GM19351 (cell line): ENCODE results near the gene SMNDC1.
A peak's percentile ranks its signal among the peaks of the same experiment; 100 is the strongest.
"Not testable (repeated sequence)": the region's sequence is repeated elsewhere in the genome, so short reads cannot be mapped to it uniquely, and the experiment has no call there.

Source experiments
- ATAC-seq: cut with Tn5 transposase; IDR thresholded peaks from one replicate; pipeline ENCODE4 v1.9.1; 2021; ENCODE audit warnings: mild to moderate bottlenecking, moderate library complexity; ENCODE audit not compliant: unreplicated experiment

SMNDC1 gene

DNA sequence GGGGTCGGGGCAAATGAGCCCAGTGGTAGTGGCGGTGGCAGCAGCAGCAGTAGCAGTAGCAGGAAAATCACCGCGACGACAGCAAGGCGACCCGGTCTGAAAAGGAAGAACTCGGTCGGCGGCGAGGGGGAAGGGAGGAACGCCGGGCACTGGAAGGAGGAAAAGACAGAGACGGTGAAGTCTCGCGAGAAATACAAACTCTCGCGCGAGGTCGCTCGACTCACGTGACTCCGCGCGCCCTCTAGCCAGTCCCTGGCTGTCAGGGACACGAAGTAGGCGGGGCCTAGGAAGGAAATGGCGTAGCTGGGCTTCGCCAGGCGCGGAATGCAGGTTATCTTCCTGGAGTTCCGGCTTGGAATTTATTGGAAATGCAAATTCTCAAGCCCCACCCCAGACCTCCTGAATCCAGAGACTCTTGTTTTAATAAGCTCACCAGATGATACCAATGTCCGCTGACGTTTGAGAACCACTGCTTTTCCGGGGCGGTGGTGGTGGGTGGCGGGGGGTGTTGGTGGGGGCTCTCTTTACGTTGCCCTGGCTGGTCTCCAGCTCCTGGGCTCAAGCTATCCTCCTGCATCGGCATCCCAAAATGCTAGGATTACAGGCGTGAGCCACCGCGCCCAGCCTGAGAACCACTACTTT, at the start of gene SMNDC1:
SMNDC1 (minus strand) TSS at position 141 of the 642 bp plus-strand sequence. CDS start 1,333 bp downstream, outside the sequence.
- ATAC-seq = peak; percentile 84

DNA sequence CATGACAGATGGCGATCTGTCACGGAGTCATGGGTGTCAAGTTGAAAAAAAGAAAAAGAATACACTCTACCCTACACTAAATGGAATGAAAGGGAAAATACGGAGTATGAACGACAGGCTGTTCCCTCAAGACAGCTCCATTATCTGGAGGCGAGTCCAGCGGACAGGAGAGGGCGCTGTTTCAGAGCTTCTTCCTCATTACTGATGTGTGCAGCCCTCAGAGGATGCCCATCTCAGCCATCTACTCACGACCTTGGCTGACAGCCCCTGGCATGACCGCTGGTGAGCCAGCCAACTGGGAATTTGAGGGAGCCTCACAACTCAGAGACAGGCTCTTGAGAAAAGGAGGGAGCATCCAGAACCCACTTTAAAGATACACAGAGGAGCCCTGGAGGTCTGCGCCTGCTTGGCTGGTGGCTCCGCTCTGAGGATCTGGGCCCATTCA, 49.6 kb upstream of the SMNDC1 start:
- ATAC-seq = peak; percentile 23

DNA sequence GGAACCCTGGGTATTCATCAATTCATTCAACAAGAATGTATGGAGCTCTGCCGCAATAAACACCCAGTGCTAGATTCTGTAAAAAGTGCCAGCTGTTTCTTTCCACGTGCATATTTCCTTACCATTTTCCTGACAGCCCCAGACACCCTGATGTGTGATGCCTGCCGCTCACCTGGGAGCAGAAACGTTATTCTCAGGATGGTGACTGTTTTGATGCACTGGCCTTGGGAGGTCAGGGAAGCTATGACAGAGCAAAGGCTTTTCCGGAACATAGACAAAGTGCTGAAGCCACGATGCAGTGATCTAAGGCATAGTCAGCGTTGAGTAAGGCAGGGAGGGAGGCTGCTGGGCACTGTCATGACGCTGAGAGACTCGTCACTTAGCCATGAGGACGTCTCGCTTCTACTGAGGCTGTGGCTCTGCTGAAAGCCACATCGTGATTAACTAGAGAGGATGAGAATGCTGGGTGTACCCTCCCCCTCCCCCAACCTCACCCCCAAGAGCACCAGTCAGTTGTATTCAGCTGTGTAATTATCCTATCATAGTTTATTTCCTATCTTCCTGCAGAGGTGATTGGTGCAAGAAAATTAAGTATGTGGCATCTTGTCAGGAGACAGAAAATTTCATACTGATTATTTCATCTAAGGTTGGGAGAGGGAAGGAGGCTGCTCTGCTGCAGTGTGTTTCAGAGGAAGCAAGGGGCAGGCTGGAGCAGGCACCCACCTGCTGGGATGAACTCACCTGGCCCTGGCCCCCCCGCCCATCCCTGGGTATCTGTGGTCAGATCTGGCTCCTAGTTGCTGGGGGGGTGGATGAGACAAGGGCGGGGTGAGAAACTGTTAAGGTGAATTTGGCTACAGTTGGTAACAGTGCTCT, 48.8 kb upstream of the SMNDC1 start:
- ATAC-seq = no peak

DNA sequence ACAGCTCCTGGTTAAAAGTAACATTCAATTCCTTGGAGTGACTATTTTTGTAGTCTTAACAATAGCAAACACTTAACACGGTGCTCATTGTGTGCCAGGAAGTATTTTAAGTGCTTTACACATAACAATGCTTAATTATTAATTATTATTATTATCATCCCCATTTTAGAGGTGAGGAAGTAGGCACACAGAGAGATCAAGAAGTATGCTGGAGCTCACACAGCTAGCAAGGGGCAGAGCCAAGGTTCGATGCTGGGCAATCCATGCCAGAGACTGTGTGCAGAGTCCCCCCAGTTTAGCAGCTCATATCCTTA, 48.2 kb upstream of the SMNDC1 start:
- ATAC-seq = no peak

DNA sequence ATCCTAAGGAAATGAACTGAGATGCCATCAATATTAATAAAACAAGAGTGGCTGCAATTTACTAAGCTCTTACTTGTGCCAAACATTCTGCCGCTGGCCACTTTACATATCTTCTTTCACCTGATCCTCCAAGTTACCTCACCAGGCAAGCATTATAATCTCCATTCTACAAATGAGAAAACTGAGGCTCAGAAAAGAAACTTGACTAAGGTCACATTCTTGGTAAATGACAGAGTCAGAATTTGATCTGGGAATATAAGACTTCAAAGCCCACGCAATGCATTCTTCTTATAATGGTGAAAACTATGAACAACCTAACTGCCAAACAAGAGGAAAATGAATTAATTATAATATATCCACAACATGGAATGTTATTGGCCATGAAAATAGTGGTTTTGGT, 46.1 kb upstream of the SMNDC1 start:
- ATAC-seq = no peak

DNA sequence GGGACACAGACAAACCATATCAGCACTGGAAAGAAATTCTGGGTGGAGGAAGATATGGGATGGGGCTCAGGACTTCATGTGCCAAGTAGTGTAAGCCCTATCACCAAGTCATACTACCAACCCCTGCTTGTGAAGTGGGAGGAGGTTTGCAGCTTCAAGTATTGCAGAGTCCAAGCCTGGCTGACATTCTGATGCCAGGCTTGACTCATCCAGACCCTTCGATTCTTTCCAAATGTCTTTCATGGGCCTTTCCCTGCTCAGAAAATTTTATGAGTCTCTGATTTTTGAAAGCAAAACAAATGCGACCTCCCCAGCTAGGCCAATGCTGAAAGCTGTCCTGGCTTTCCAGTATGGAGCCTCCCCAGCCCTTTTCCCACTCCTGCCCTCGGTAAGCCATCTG, 45.1 kb upstream of the SMNDC1 start:
- ATAC-seq = no peak

DNA sequence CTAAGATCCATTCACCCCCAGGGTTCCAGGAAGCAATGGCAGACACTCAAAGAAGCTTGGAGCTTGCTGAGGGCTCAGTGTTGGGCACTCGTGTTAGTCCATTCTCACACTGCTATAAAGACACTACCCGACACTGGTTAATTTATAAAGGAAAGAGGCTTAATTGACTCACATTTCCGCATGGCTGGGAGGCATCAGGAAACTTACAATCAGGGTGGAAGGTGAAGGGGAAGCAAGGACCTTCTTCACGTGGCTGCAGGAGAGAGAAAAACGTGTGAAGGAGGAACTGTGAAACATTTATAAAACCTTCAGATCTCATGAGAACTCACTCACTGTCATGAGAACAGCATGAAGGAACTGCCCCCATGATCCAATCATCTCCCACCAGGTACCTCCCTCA, 44.7 kb upstream of the SMNDC1 start:
- no peak for ATAC-seq

DNA sequence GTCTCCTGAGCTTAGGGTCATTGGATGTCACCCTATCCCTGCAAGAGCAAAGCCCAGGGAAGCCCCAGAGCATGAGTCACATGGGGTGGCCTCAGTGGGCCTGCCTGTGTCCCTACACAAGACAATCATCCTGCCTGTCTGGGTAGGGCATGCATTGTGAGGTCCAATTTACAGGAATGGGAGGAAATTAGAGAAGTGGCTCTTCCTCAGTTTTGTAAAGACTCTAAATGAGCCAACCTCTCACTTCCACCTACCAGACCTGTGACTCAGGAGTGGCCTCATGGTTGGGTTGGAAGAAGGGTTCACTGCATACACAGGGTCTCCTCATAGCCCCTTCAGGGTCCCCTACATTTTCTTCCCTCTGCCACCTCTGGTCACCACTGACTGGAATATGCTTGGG, 43.6 kb upstream of the SMNDC1 start:
- ATAC-seq = no peak

DNA sequence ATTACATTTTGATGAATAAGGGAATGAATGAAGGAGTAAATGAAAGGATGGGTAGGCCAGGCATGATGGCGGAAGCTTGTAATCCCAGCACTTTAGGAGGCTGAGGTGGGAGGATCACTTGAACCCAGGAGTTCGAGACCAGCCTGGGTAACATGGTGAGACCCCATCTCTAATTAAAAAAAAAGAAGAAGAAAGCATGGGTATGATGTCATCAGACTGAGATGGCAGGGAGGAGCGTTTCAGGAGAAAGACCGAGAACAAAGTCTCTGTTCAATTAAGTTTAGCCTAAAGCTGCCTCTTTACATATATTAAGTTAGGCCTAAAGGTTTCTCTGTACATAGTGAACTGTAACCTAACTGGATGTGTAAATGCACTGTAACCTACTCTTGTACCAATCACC, 42.2 kb upstream of the SMNDC1 start:
- ATAC-seq = no peak

DNA sequence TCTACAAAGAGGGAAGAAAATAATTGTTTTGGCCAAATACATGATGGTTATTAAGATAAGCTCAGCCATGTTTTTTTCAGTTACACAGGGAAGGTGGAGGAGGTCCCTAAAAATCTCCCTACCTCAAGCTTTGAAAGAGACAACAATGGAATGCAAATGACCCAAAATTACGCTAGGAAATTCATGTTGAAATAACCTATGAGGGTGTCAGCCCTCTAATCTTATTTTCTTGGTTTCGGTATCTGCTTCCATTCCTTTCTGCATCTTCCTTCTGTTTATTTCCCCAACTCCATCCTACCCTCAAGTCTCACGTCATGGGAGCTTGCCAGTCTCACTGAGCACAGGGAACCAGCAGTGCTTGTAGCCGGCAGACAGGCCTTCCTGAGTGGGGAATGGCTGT, 40.6 kb upstream of the SMNDC1 start:
- no peak for ATAC-seq

DNA sequence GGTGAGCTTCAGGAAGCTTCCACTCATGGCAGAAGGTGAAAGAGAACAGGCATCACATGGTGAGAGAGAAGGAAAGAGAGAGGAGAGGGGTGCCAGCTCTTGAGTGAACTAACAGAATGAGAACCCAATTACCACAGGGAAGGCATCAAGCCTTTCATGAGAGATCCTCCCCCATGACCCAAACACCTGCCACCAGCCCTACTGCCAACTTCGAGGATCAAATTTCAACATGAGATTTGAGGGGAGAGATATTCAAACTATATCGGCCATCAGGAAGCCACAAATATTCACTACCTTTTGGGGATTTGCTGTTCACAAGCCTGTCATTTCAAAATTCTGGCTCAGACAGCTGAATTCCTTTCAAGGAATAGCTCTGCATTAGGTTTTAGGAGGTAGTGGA, 39.9 kb upstream of the SMNDC1 start:
- no peak for ATAC-seq

DNA sequence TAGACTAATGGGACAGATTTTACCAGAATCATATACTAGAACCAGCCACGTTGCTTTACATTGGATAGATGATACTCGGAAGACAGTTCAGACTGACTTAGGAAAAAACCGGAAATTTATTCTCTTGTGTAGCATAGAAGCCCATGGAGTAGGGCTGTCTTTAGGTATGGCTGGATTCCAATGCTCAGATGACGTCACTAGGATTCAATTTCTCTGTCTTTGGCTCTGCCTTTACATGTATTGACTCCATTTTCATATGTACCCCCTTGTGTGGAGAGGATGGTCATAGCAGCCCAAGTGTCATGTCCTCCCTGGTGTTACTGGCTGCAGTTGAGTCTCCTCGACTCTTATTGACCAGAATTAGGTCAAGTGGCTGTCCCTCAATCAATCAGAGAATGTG, 39.2 kb upstream of the SMNDC1 start:
- no peak for ATAC-seq

DNA sequence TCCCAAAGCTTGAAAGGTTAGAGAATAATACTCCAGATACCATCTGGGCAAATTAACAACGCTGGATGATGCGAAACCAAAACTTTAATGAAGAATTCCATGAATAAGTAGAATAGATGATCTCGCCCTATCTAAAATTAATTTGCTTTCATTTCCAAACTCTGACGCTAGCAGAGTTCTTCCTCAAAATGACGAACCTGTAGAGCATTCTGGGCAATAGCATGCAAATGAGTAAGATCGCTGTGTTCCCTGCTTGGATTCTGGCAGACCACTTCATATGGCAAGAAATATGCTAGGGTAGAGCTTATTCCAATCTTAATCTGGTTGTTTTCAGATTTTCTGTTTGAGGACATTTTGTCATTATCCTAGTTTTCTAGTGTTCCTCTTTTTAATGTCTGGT, 36.1 kb upstream of the SMNDC1 start:
- no peak for ATAC-seq

DNA sequence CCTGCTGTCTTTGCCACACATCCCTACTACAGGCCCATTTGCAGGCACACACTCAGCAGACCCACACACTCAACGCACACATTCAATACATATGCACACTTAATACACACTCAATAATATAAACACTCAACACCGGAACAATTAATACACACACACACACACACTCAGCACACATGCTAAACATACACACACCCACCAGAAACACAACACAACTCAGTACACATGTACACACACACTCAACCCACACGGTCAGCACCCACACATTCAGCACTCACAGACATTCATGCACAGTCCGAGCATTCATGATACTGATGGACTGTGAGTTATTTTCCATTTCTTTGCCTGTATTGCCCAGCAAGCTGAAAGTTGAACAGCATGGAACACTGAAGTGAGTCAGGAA, 35.4 kb upstream of the SMNDC1 start:
- ATAC-seq = no peak

DNA sequence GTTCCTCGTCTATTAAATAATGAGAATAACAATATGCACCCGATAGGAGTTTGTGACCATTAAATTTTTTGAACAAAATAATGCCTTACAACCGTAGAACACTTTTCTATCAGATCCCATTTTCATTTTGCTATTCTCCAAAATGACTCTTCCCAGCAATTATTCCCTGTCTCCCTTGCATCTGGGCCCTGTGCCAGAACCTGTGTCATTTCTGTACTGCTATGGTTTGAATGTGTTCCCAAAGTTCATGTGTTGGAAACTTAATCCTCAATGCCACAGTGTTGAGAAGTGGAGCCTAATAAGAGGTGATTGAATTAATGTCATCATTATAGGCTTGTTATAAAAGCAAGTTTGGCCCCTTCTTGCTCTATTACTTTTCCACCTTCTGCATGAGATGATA, 33.2 kb upstream of the SMNDC1 start:
- ATAC-seq = no peak

DNA sequence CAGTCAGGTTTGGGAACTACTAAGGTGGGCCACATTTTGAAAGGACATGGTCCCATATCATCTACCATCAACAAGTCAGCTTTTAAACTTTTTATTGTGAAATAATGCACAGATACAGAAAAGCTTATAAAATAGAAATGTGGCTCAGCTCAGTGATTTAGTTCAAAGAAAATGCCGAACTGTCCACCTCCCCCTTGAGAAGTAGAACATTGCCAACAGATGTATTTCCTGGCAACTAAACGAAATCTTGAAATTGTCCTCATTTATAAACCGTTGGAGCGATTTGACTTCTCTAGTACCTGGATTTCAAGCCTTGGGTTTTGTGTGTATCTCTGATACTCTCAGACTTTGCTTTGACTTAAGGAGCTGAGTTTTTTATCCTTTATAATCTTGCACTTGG, 32.7 kb upstream of the SMNDC1 start:
- no peak for ATAC-seq

DNA sequence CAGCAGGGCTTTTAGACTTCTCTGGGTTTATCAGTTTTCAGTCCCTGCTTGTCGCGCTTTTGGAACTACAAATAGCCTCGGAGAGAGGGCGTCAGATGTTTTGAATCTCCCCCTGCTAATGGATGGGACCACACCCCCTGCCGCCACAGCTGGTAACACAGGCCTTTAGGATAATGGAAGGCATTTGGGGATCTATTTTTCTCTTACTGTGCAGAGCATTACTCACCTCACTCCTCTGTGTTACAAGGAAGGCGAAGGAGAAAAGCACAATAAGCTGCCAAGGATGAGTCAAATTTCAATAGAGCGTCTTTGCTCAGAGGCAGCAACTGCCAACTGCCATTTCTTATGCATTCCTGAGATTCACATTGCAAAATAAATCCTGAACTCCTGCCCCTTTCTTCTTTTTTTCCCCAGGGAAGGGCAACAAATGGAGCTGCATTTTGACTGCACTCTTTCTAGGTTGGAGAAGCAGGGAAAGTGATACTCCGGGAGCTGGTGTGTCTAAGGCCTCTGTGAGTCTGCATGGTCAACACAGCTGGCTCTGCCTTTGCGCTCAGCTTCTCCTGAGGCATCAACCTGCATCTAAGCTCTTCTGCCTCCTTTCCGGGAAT, 31.5 kb upstream of the SMNDC1 start:
- ATAC-seq = no peak

DNA sequence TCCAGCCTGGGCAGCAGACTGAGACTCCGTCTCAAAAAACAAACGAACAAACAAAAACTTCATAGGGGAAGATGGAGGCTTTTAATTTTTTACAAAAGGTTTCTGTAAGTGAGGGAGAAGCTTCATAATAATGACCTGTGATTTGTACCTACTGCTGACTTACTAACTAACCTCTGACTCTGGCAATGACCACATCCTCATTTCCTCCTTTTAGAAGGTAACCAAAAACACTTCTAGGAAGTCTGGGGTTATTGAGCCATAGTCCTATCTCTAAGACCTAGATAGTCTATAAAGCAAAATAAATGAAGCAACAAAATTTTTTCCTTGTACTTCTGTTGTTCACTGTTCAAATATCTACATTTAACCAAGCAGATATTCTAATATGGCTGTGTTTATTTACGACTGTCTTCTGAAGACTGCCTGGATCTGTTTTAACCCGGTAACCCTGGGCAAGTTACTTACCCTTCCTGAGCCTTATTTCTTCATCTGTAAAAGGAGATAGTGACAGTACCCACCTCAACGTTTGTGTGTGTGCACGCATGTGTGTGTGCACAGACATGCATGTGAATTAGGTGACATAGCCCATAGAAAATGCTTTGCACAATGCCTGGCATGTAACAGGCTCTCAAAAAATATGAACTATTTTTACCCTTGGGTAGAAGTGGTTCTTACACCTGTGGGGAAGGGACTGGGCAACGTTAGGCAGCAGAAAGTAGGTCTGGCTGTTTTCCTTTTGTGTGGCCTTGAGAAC, 30.8 kb upstream of the SMNDC1 start:
- ATAC-seq = peak; percentile 48

DNA sequence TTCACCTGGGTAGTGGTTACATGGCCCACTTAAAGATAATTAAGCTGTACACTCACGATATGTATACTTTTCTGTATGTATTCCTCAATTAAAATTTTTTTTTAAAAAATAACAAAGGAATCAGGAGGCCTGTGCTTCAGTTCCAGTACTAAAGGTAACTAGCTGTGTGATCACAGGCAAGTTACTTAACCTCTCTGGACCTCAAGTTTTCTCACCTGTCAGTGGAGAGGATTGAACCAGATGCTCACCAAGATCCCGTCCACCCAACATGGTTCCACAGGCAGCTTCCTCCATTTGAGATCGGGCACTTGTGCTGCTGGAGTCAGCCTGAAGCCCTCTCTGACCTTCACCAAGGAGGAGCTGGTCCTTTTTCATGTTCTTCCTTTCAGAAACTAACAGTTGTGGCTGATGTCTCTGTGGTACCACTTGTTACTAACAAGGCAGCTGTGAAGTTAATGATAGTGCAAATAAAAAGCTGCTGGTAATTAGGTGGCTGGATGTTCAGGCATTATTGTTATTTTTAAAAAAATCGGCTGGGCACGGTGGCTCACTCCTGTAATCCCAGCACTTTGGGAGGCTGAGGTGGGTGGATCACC, 29.4 kb upstream of the SMNDC1 start:
- ATAC-seq = no peak

DNA sequence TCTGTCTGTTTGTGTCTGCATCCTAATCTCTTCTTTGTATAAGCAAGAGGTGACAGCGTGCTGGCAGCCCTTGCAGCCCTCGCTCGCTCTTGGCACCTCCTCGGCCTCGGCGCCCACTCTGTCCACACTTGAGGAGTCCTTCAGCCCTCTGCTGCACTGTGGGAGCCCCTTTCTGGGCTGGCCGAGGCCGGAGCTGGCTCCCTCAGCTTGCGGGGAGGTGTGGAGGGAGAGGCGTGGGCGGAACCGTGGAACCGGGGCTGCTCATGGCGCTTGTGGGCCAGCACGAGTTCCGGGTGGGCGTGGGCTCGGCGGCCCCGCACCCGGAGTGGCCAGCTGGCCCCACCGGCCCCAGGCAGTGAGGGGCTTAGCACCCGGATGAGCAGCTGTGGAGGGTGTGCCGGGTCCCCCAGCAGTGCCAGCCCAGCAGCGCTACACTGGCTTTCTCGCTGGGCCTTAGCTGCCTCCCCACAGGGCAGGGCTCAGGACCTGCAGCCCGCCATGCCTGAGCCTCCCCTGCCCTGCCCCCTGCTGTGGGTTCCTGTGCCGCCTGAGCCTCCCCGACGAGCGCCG, 26.6 kb upstream of the SMNDC1 start:
- not testable (repeated sequence) for ATAC-seq

DNA sequence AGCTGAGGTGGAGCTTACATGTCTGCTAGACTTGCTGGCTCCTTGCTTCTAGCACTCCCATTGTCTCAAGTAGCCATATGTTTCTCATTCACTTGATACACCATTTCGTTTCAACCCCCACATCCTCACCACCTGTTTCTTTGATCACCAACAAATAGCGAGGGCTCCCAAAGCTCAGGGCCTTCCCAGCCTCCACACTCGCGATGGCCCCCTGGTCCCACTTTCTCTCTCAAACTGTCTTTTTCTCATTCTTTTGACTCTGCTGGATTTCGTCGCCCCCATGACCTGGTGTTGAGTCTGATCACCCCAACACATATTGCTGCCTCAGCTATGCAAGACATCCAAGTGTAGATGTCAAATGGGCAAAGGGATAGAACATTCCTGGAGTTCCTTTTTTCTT, 26.0 kb upstream of the SMNDC1 start:
- ATAC-seq = no peak
